Erythroblast (primary cell): ENCODE data around the gene ITPKC.

ENCODE experiments used
- DNase-seq, 2 experiments: peaks; one replicate each; lab custom pipeline; 2025; lab: John Stamatoyannopoulos, UW
- GATA1 ChIP-seq: IDR thresholded peaks from 2 replicates; pipeline ENCODE4 v1.6.1; 2011; ENCODE audit warnings: low read depth, mild to moderate bottlenecking, control low read depth, low read length, moderate library complexity
- POLR2A ChIP-seq: IDR thresholded peaks from 2 replicates; pipeline ENCODE4 v1.6.1; 2011; ENCODE audit warnings: mild to moderate bottlenecking, low read length

Gene ITPKC

DNA sequence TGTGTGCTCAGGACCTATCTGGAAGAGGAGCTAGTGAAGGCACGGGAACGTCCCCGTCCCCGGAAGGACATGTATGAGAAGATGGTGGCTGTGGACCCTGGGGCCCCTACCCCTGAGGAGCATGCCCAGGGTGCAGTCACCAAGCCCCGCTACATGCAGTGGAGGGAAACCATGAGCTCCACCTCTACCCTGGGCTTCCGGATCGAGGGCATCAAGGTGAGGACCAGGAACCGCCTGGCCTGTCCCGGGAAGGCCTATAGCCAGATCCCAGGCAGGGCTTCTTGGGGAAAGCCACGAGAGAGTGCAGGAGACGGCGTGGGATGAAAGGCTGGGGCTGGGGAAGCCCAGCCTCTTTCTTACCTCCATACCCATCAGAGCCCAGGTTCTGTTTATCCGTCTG lies 16.2 kb downstream of the ITPKC start:
- TF ChIP-seq POLR2A (no peak), GATA1 (no peak)
- no peak for DNase-seq

DNA sequence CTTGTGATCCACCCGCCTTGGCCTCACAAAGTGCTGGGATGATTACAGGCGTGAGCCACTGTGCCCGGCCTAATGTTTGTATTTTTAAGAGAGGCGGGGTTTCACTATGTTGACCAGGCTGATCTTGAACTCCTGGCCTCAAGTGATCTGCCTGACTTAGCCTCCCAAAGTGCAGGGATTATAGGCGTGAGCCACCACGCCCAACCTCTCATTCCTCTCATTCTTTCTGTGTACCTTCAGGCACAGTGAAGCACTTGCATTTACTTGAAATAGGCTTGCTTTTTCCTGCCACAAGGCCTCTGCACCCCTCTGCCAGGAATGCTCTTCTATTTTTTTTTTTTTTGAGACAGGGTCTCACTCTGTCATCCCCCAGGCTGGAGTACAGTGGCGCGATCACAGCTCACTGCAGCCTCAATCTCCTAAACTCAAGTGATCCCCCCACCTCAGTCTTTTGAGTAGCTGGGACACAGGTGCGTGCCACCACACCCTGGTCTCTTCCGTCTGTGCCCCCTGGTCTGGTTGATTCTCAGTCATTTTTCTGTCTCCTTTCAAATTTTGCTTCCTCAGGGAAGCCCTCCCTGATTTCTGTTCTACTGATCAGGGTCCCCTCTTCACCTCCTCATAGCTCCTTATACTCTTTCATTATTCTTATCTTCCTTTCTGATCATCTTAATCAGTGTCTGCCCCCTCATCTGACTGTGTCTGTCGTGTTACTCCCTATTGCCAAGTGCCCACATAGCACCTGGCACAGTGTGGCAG lies 18.3 kb downstream of the ITPKC start:
- DNase-seq: no peak
- TF ChIP-seq POLR2A (no peak), GATA1 (no peak)

DNA sequence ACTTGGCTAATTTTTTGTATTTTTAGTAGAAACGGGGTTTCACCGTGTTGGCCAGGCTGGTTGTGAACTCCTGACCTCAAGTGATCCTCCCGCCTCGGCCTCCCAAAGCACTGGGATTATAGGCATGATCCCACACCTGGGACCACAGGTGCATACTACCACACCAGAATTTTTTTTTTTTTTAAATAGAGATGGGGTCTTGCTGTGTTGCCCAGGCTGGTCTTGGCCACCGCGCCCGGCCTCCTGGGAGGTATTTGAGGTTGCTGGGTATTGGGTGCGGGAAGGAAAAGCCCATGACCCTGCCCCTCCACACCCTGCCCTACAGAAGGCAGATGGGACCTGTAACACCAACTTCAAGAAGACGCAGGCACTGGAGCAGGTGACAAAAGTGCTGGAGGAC lies 19.7 kb downstream of the ITPKC start:
- TF ChIP-seq GATA1 (no peak), POLR2A (no peak)
- no peak for DNase-seq

GRCh38 chr19:40737102-40737644 lies 20.3 kb downstream of the ITPKC start:
- TF ChIP-seq GATA1: no peak
- TF ChIP-seq POLR2A: no peak
- DNase-seq: no peak

- TF ChIP-seq POLR2A (no peak), GATA1 (no peak)
- DNase-seq: no peak
Measured at GRCh38 chr19:40739030-40739839, 22.3 kb downstream of the ITPKC start.

DNA sequence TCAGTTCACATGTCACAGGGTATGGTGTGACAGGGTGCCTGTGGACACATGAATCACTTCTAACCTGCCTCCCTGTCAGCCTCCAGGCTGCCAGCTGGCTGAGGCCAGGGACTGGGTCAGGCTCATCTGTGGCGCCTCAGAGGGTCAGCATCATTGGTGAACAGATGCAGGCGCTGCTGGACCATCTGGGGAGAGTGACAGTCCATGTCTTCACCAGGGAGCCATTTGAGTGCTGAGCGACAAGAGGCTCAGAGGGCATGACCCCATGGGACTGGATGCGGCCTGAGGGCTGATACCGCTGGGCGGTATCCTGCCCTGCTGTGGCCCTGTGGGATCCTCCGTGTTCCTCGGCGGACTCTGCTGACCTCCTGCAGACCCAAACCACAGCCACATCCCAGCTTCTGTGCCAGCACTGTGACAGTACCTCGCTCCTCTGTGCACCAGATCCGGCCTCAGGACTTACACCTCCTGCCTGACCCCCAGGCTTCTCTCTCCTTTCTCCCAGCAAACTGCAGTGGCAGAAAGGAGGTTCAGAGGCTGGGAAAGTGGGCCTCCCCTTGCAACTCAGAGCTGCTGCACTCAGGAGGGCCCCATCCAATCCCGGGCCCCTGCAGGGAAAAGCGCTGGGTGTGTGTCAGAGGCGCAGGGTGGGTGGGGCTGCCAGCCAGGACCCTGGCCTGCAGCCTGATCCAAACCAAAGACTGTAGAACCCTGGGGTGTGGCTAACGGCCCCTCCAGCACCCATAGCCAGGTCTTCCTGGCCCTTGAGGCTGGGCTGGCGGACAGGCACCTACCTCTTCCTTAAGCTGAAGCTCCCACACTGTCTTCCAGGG lies 23.2 kb downstream of the ITPKC start:
- no peak for TF ChIP-seq GATA1
- TF ChIP-seq POLR2A: no peak
- no peak for DNase-seq

- TF ChIP-seq POLR2A (peak; percentile 10), GATA1 (no peak)
- DNase-seq: no peak
Measured at GRCh38 chr19:40740747-40741146, 23.8 kb downstream of the ITPKC start.

DNA sequence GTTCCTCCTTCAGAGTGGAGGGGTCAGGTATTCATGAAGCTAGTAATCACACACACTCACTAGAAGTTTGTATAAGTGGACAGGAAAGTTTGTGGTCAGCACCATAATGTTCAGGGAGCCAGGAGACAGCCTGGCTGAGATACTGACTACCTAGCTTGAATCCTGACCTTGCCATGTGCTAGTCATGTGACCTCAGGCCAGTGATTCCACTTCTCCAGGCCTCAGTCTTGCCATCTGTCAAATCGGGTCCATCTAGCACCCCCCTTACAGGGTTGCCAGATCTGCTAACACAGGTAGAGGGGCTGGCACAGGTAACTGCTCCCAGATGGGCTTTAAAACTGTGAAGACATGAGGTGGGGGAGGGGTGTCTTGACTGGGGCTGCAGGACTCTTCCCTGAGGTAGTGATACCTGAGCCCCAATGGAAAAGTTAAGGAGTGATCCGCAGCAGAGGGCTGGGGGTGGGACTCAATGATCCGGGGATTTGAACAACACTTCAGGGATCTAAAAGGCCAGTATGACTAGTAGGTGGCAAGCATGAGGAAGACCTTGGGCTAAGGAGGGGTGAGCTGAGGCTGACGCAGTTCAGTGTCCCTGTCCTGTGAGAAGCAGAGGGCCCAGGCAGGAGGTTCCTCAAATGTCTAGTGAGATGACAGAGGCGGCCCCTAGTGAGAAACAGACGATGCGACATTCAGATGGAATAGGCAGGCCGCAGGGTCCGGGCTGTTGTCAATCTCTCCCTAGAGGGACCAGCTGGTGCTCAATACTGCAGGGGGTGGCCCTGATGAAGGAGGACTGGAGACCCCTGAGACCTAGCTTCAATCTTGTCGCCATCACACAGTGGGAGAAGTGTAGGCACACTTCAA lies 24.8 kb downstream of the ITPKC start:
- no peak for DNase-seq
- TF ChIP-seq GATA1 (no peak), POLR2A (no peak)

- DNase-seq: no peak
- TF ChIP-seq POLR2A: no peak
- TF ChIP-seq GATA1: no peak
Measured at GRCh38 chr19:40742477-40742876, 25.6 kb downstream of the ITPKC start.

DNA sequence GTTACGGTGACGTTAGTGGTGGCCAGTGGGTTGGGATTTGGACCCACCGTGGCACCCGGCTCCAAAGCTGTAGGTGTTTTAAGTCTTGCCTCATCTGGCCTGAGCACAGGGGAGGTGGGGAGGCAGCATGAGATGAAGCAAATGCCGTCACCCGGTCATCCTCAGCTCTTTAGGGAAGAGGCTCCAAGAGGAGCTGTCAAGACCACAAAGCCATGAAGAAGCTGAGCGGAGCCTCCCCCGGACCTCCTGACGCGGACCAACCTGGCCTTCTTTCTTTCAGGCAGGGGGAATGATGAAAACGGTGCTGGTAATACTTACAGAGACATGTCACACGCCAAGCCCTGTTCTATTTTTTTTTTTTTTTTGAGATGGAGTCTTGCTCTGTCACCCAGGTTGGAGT lies 26.0 kb downstream of the ITPKC start:
- TF ChIP-seq GATA1 (no peak), POLR2A (no peak)
- no peak for DNase-seq

- no peak for DNase-seq
- TF ChIP-seq POLR2A (no peak), GATA1 (no peak)
Measured at GRCh38 chr19:40743926-40744325, 27.0 kb downstream of the ITPKC start.

DNA sequence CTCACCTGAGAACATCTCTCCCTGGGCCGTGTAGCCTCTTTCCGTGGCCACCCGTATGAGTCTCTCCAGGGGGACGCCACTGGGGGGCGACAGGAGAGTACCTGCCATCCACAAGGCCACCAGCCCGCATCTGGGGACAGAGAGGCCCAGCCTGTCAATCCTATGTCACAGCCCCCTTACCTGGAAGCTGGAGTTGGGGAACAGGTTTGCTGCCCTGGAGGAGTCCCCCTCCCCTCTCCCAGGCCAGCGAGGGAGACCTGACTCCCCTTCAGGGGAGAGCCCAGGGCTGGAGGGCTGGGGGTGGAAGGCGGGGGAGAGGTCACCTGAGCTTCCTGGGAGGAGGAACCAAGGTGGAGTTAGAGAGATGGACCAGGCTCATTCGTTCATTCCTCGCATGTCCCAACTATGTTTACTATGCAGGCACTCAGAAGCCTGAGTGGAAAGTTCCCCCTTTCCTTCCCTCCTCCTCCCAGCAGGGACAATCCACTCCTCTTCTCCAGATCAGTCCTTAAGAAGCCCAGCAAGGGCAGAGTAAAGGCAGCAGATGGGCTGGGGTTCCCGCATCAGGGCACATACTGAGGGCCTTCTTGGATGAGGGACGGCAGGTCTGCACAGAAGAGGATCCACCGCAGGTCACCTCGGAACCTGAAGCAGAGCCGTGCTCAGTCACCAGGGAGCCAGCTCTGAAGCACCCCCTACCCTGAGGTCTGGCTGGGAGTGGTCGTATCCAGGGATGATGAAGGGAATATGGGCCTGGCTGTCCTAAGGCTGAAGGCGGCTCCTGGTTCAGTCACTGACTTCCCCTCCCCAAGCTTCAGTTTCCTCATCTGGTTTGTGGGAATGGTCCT lies 27.9 kb downstream of the ITPKC start:
- DNase-seq: peak; percentile 30 to 41
- no peak for TF ChIP-seq GATA1
- no peak for TF ChIP-seq POLR2A
